ENCODE measurements around the gene SUPT3H.
"Not testable (repeated sequence)": the region's sequence is repeated elsewhere in the genome, so short reads cannot be mapped to it uniquely, and the experiment has no call there.

SUPT3H gene

GRCh38 chr6:45105170-45105820 lies 272.4 kb downstream of the SUPT3H start:
- no peak for DNase-seq

DNA sequence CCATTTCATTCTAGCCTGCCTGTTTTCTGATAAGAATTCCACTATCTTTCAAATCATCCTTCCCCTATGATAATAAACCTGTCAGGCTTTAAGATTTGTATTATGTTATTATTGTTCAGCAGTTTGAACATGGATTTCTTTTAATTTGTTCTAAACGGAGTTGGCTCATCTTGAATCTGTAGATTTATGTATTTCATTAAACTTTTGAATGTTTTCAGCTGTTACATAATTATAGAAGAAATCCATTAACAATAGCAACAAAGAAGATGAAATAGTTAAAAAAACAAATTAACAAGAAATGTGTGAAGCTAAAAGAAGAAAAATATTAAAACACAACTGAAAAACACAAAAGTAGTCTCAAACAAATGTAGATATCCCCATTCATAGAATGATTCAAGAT lies 273.3 kb downstream of the SUPT3H start:
- DNase-seq: no peak

- DNase-seq: no peak
Observed at GRCh38 chr6:45098256-45098655, 279.5 kb downstream of the SUPT3H start.

DNA sequence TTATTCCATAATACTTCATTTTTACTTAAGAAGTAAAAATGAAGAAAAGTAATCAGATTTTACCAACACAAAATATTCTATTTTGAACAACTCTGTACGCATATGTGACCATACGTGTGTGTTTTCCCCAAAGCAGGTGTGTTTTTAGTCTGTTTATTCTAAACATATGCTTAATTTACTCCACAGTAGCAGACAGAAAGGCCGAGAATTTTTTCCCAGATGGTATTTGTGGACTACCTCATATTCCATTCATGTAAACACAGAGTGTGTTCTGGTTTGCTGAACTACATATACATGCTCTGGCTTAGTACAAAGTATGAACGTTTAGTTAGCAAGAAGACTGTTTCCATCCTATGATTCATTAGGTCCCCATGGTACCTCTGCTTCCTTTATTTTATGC lies 282.9 kb downstream of the SUPT3H start:
- no peak for DNase-seq

GRCh38 chr6:45092135-45092534 lies 285.6 kb downstream of the SUPT3H start:
- no peak for DNase-seq

DNA sequence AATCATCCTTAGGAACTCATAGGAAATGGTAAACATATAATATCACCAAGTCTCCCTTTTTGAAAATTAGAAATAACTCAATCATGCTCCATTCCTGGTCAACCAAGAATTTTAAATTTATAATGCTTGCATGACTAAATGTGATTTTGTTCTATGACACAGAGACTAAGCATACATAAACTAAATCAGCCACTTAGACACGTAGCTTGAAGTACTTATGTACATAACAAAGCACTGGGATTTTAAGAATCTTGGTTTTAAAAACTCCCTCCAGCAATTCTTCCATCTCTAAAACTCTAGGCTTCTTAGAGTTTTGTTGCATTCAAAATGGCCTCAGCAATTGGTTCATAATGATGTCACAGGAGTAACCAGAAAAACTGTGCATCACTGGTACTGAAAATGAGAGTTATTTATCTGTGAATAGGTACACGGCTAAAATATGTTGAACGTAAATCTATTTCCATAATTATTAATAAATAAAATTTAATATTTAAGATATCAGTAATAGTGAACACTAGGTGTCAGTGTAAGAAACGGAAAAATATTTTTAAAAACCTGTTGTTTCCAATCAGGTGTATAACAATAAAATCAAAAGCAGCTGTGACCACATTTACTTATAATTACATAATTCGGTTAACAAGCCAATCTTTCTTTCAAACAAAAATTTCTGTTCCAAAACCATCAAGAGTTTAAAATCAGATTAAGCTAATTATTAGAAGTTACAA lies 291.2 kb downstream of the SUPT3H start:
- DNase-seq: no peak

- DNase-seq: no peak
Observed at GRCh38 chr6:45084257-45084656, 293.5 kb downstream of the SUPT3H start.

GRCh38 chr6:45082091-45082490 lies 295.6 kb downstream of the SUPT3H start:
- no peak for DNase-seq

DNA sequence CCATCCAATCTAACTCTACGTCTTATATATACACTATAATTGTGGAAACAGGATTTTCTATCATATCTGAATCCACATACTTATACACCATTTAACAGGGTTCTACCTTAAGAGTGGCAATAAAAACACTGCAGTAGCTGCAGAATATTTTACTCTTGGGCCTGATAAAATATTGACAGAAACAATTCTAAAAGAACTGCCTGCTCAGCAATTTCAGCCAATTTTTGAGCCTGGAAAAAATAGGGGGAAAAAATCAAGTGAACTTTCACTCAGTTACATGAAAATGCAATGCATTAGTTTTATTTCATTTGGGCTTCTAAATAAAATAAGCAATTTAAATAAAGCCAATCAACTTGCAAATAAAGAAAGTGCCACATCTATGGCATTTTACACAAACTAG lies 296.1 kb downstream of the SUPT3H start:
- no peak for DNase-seq

DNA sequence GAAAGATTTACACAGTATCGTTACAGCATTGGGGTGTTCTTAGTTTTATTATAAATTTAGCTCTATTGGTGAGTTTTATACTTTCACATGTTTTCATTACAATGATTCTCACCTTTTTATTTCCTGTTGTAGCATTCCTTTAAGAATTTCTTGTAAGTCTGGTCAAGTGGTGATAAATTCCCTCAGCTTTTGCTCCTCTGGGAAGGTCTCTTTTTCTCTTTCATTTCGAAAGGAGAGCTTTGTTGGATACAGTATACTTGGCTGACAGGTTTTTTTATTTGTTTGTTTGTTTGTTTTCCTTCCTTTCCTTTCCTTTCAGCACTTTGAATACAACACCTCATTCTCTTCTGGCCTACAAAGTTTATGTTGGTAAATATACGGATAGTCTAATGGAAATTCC lies 299.3 kb downstream of the SUPT3H start:
- DNase-seq: no peak

DNA sequence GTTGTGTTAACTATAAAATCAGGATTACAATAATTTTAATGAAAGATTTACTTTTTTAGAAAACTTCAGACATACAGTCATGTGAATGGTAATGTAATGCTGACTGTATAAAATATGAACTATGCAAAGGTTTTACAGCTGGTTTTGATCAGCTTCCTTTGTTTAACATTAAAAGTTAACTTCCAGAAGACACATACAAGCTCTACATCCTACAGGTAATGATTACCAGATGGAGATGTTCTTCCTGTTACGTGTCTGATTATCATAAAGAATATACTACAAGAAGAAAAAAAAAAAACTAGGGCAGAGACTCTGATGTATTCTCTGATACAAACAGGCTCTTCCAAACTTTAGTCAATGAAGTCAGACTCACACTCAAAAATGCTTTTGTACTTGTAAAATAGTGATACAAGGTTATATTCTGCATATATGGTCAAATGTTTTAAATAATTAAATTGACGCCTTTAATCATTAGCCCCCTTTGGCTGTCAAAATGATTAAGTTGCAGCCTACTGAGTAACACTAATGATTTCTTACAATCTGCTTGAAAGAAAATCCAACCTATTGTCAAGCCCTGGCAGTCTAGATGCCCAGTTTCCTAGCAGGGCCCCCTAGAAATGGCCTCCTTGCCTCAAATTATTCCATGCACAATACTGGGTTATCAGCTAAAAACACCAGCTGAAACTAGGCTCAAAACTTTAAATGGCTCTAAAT lies 301.4 kb downstream of the SUPT3H start:
- no peak for DNase-seq

DNA sequence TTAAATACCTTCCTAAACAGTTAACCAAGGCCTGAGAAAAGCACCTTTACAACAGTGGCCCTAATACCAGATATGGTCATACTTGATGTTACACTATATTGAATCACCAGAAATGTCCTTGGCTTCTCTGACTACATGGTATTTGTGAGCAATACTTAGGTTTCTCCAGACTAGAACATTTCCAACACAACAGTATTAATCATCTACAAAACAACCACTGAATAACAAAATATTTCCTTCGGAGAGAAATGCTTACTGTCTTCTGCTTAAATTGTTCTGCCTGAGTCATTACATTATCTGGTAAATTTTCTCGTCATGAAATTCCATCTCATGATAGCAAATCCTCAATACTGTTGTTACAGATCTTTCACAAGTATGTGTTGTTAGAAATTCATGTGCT lies 302.5 kb downstream of the SUPT3H start:
- DNase-seq: no peak

- DNase-seq: no peak
Observed at GRCh38 chr6:45074439-45074838, 303.3 kb downstream of the SUPT3H start.

GRCh38 chr6:45073771-45074170 lies 304.0 kb downstream of the SUPT3H start:
- no peak for DNase-seq

DNA sequence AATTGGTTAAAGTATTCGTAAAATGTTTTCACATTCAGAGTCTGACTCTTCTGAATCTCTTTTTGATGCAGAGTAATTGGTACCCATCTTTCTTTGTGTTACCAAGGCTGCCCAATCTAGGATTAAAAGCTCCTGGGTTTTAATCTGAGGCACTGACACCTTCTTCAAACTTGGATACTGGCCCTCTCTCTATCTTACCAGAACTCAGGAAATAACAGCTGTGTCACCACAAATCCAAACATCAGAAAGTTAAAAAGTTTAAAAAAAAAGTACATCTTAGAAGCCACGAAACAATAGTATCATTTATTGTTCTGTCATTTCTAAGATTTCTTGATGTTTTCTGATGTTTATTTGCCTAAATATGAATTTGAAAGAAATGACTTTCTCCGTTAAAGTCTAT lies 305.1 kb downstream of the SUPT3H start:
- no peak for DNase-seq

DNA sequence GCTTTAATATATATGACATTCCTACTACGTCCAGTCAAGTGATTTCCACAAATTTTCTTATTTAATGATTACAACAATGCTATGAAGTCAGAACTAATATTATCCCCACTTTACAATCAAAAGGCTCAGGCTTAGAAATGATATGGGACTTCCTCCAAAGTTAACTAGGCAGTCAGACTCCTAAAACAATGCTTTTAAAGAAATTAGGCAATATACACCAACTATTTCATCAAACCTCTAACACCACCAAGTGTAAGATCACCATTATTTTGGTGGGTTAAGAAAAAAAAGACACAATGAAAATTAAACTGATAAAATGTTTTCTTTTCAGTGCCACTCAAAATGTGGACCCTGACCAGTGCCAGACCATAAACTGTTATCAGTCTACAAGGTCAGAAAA lies 305.7 kb downstream of the SUPT3H start:
- no peak for DNase-seq

DNA sequence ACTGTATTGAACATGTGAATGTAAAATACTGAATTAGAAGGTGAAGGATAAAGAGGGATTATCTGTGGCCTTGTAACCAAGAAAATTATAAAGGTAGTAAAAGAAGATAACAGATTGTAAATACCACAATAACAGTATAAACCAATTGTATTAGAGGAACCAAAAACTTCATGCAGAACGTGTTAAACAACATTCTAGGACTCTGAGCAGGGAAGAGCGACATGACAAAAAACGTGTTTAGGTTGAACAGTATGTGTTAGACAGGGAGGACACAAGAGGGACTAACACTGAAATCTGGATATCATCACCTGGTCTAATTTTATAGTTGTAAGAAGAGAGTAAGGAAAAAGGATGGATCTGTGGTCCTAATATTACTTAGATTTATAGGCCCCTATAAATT lies 308.6 kb downstream of the SUPT3H start:
- DNase-seq: no peak

GRCh38 chr6:45067446-45067845 lies 310.3 kb downstream of the SUPT3H start:
- DNase-seq: not testable (repeated sequence)

DNA sequence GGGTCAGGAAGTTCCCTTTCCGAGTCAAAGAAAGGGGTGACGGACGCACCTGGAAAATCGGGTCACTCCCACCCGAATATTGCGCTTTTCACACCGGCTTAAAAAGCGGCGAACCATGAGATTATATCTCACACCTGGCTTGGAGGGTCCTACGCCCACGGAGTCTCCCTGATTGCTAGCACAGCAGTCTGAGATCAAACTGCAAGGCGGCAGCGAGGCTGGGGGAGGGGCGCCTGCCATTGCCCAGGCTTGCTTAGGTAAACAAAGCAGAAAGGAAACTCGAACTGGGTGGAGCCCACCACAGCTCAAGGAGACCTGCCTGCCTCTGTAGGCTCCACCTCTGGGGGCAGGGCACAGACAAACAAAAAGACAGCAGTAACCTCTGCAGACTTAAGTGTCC lies 315.1 kb downstream of the SUPT3H start:
- not testable (repeated sequence) for DNase-seq

- no peak for DNase-seq
Observed at GRCh38 chr6:45057711-45058110, 320.0 kb downstream of the SUPT3H start.

- DNase-seq: no peak
Observed at GRCh38 chr6:45054610-45055009, 323.1 kb downstream of the SUPT3H start.

- no peak for DNase-seq
Observed at GRCh38 chr6:45052325-45052724, 325.4 kb downstream of the SUPT3H start.

DNA sequence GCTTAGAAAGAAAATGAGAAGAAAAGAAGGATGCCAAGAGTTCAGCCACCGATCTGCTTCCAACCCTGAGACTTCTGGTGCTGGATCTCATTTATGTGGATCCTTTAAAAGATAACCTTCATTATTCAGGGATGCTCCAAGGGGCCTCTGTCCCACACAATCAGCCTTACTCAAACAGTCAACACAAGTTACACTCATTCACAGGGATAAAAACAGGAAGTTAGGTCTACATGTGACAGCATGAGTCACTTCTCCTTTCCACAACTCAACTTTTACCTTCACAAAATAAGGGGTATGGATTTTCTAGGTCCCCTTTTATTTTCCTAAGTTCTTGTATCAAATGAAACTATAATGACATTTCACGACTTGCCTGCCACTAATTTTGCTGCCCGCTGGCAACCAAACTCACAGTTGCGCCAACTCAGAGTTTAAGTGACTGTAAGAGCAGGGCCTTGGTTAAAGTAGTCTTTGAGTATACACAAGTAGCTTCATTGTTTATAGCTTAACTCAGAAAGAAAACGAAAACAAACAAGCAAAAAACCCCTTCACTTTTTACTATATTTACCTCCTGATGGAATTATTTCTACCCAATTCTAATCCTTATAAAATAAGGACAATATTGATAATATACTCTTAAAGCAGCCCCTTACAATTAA lies 328.4 kb downstream of the SUPT3H start:
- no peak for DNase-seq

- no peak for DNase-seq
Observed at GRCh38 chr6:45047573-45047972, 330.2 kb downstream of the SUPT3H start.
